NB4 (cell line): ENCODE measurements around the gene RHO.

Source experiments
- CTCF ChIP-seq: IDR thresholded peaks from one replicate; pipeline ENCODE4 v1.5.1; 2012; ENCODE audit warnings: low read depth, low read length
- POLR2A ChIP-seq: IDR thresholded peaks from 2 replicates; pipeline ENCODE4 v1.6.1; 2011; ENCODE audit warnings: mild to moderate bottlenecking; ENCODE audit not compliant: insufficient read length; ENCODE audit errors: extremely low read depth

DNA sequence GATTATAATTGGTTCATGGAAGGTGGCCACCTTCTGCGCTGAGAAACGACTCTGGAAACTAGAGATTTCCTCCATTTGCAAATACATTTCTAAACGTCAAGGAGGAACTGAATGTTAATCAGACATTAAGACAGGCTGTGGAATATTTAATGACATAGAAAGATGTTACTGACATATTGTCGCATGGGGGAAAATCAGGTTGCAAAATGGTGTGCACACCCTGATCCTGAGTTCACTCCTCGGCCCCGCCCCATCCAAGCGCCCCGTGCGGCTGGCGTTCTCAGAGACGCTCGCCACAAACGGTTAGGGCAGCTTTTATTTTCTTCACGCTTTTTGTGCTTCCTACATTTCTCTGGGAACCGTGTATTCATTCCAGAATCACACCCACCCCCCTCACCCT lies 25.3 kb downstream of the RHO start:
- no peak for TF ChIP-seq POLR2A
- TF ChIP-seq CTCF, result no peak
